GM13976 (cell line): ENCODE measurements around the gene AKAP11.

Experiments used
- DNase-seq: peaks from one replicate; pipeline ENCODE4 v3.0.0; 2012; ENCODE audit warnings: low spot score
- in situ Hi-C: fragments of 300-500 bp; cut with MboI; formaldehyde crosslinking; loops from one replicate; pipeline ENCODE4 v1.12.0; 2022; ENCODE audit warnings: low sequenced_read_pairs, mixed read lengths, inconsistent platforms; ENCODE audit not compliant: unreplicated experiment
- TF ChIP-seq, protein P1 (sequence below): IDR thresholded peaks from 2 replicates; pipeline ENCODE4 v1.5.1; 2012; ENCODE audit warnings: borderline replicate concordance, mild to moderate bottlenecking; ENCODE audit not compliant: insufficient read depth; ENCODE audit errors: extremely low read depth, missing control alignments, control extremely low read depth

AKAP11 gene

GRCh38 chr13:42272804-42273175 lies 838 bp downstream of the AKAP11 start:
- DNase-seq: no peak
- TF ChIP-seq, protein P1, sequence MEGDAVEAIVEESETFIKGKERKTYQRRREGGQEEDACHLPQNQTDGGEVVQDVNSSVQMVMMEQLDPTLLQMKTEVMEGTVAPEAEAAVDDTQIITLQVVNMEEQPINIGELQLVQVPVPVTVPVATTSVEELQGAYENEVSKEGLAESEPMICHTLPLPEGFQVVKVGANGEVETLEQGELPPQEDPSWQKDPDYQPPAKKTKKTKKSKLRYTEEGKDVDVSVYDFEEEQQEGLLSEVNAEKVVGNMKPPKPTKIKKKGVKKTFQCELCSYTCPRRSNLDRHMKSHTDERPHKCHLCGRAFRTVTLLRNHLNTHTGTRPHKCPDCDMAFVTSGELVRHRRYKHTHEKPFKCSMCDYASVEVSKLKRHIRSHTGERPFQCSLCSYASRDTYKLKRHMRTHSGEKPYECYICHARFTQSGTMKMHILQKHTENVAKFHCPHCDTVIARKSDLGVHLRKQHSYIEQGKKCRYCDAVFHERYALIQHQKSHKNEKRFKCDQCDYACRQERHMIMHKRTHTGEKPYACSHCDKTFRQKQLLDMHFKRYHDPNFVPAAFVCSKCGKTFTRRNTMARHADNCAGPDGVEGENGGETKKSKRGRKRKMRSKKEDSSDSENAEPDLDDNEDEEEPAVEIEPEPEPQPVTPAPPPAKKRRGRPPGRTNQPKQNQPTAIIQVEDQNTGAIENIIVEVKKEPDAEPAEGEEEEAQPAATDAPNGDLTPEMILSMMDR: no peak
- in situ Hi-C loops: no loop called here

- no peak for DNase-seq
- TF ChIP-seq, protein P1: no peak
- in situ Hi-C loops: no loop called here
These were observed 2.6 kb downstream of the AKAP11 start for GRCh38 chr13:42274386-42275097.

- peak; percentile 27 for DNase-seq
- TF ChIP-seq, protein P1: no peak
- in situ Hi-C loops: no loop called here
These were observed 3.1 kb downstream of the AKAP11 start for GRCh38 chr13:42275098-42275471.

GRCh38 chr13:42275506-42275905 lies 3.6 kb downstream of the AKAP11 start:
- TF ChIP-seq, protein P1: no peak
- no peak for DNase-seq
- in situ Hi-C loops: no loop called here

- TF ChIP-seq, protein P1: no peak
- in situ Hi-C loops: no loop called here
- no peak for DNase-seq
These were observed 4.7 kb downstream of the AKAP11 start for GRCh38 chr13:42276683-42277082.

- DNase-seq: no peak
- TF ChIP-seq, protein P1: no peak
- in situ Hi-C loops: no loop called here
These were observed 5.8 kb downstream of the AKAP11 start for GRCh38 chr13:42277618-42278276.
